Measurements from ENCODE around the gene STK17B. TPM values are rescaled to one million over a fixed set of nuclear protein-coding genes. Genes with fewer than 3 reads are reported as not detected.

Gene STK17B
- total RNA-seq, 1 experiment from 2014 or later, result 58.0 TPM

DNA sequence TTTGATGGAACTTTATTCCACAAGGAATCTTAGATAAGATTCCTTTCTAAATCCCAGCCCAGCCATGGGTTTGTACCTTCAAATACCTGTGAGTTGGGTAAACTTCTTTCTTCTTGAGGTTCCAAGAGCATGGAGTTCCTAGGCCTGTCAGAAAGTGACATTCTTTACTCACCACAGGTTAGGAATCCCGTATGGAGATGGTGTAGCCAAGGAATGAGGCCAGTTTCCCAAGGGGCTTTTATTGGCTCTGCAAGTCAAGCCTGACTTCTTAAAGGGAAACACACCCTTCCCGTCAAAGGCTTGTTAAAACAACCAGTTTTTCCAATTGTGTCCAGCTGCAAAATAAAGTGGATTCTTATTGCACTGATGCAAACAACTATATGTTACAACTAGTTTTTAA, 45.8 kb downstream of the STK17B start:
- no peak for TF ChIP-seq CTCF (IDR thresholded peaks at IDR 0.05; ENCODE audit: insufficient read depth in 1 of 2, low read depth in 1 of 2, low read length in 1 of 2, severe bottlenecking in 1 of 2, unreplicated experiment in 1 of 2)
- H3K4me1 ChIP-seq, result peaks cover 6% of the 10 kb centered on the region; the same call in 1 of the 2 replicates
- Mint-ChIP-seq H3K27me3 (ENCODE audit: insufficient read depth, unreplicated experiment) (no peaks in the 10 kb centered on the region), H3K36me3 (ENCODE audit: insufficient read depth, unreplicated experiment) (peaks cover 4% of the 10 kb centered on the region), H3K4me3 (ENCODE audit: unreplicated experiment) (no peak overlapping the region), H3K4me1 (ENCODE audit: low read depth, unreplicated experiment) (peaks cover 13% of the 10 kb centered on the region), H3K27ac (ENCODE audit: unreplicated experiment) (no peak overlapping the region), H3K9me3 (ENCODE audit: unreplicated experiment) (peaks cover 55% of the 10 kb centered on the region)
- POLR2A ChIA-PET, result no interaction called here
- intact Hi-C loops (cut with micrococcal nuclease; ENCODE audit: unreplicated experiment), result no loop called here
- CTCF ChIA-PET, result no interaction called here
- no peak overlapping the region for H3K4me3 ChIP-seq (ENCODE audit: low read depth, low read length)
- H3K36me3 ChIP-seq (ENCODE audit: control insufficient read depth, insufficient read depth, low read length), result no peaks in the 10 kb centered on the region; the same call in 1 of the 2 replicates
- no peak for DNase-seq
- no peaks in the 10 kb centered on the region for H3K27me3 ChIP-seq (replicated peaks; ENCODE audit: control insufficient read depth, insufficient read depth, low read length)
- BruUV-seq (replicated peaks), result no TSS peak
- H3K9me3 ChIP-seq, result peaks cover 21% of the 10 kb centered on the region

DNA sequence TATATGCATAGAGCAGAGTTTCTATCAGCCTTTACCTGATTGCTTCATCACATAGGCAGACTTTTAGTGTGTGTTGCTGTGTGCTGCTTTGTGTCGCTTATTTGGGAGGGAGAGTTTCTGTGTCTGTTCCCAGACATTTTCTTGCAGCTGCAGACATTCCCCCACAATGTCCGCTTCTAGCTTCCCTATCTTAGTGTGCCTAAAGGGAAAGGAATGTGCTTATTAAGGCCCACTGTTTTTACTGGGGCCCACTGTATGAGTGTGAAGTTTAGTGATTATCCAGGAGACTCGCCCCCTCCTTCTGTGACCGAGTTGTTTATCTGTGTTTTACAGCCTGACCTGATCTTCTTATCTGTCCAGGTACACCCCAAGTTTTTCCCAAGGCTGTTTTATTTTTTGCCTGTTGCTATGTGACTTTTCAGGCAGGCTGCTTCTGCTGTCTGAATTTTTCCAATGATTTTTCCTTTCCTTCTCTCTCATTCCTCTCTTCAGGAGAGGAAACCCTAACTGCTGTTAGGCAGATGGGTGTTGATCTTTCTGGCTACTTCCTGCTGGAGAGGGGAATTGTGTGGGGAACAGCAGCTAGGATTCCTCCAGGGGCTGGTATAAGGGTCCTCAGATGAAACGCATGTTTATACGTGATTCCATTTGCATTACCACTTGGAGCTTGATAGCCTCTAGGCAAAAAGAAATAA, 47.6 kb downstream of the STK17B start:
- DNase-seq, result no peak
- peaks cover 37% of the 10 kb centered on the region for H3K9me3 Mint-ChIP-seq (ENCODE audit: unreplicated experiment)

GRCh38 chr2:196119926-196120325, 51.5 kb downstream of the STK17B start:
- Mint-ChIP-seq H3K4me3 (ENCODE audit: unreplicated experiment) (no peak overlapping the region), H3K27ac (ENCODE audit: unreplicated experiment) (no peak overlapping the region), H3K36me3 (ENCODE audit: insufficient read depth, unreplicated experiment) (no peaks in the 10 kb centered on the region), H3K4me1 (ENCODE audit: low read depth, unreplicated experiment) (peaks cover 13% of the 10 kb centered on the region), H3K9me3 (ENCODE audit: unreplicated experiment) (peaks cover 23% of the 10 kb centered on the region), H3K27me3 (ENCODE audit: insufficient read depth, unreplicated experiment) (no peaks in the 10 kb centered on the region)
- H3K4me3 ChIP-seq (ENCODE audit: low read depth, low read length), result no peak overlapping the region
- no peaks in the 10 kb centered on the region for H3K27me3 ChIP-seq (replicated peaks; ENCODE audit: control insufficient read depth, insufficient read depth, low read length)
- TF ChIP-seq CTCF (IDR thresholded peaks at IDR 0.05; ENCODE audit: insufficient read depth in 1 of 2, low read depth in 1 of 2, low read length in 1 of 2, severe bottlenecking in 1 of 2, unreplicated experiment in 1 of 2), result no peak
- no peaks in the 10 kb centered on the region for H3K9me3 ChIP-seq
- ChIA-PET POLR2A (no interaction called here), CTCF (no interaction called here)
- H3K36me3 ChIP-seq (ENCODE audit: control insufficient read depth, insufficient read depth, low read length), result no peaks in the 10 kb centered on the region; the same call in 1 of the 2 replicates
- intact Hi-C loops (cut with micrococcal nuclease; ENCODE audit: unreplicated experiment), result no loop called here
- H3K4me1 ChIP-seq, result peaks cover 6% of the 10 kb centered on the region; the same call in 1 of the 2 replicates
- BruUV-seq (replicated peaks), result no TSS peak
- DNase-seq, result no peak

More for the DNA sequence above, 47.6 kb downstream of the STK17B start:
- Histone ChIP-seq H3K9me3 (0 out of 2 replicates have a peak, but pooled peaks cover 9% of the 10 kb centered on the region), H3K27me3 (replicated peaks; ENCODE audit: control insufficient read depth, insufficient read depth, low read length) (no peaks in the 10 kb centered on the region), H3K4me3 (ENCODE audit: low read depth, low read length) (no peak overlapping the region), H3K36me3 (ENCODE audit: control insufficient read depth, insufficient read depth, low read length) (no peaks in the 10 kb centered on the region; the same call in 1 of the 2 replicates), H3K4me1 (peaks cover 6% of the 10 kb centered on the region; the same call in 1 of the 2 replicates)
- ChIA-PET POLR2A (no interaction called here), CTCF (no interaction called here)
- no peaks in the 10 kb centered on the region for H3K36me3 Mint-ChIP-seq (ENCODE audit: insufficient read depth, unreplicated experiment)
- peak overlapping the region; percentile 36 for H3K27ac Mint-ChIP-seq (ENCODE audit: unreplicated experiment)
- no peak for TF ChIP-seq CTCF (IDR thresholded peaks at IDR 0.05; ENCODE audit: insufficient read depth in 1 of 2, low read depth in 1 of 2, low read length in 1 of 2, severe bottlenecking in 1 of 2, unreplicated experiment in 1 of 2)
- no peaks in the 10 kb centered on the region for H3K27me3 Mint-ChIP-seq (ENCODE audit: insufficient read depth, unreplicated experiment)
- intact Hi-C loops (cut with micrococcal nuclease; ENCODE audit: unreplicated experiment), result no loop called here
- peaks cover 13% of the 10 kb centered on the region for H3K4me1 Mint-ChIP-seq (ENCODE audit: low read depth, unreplicated experiment)
- no TSS peak for BruUV-seq (replicated peaks)
- H3K4me3 Mint-ChIP-seq (ENCODE audit: unreplicated experiment), result no peak overlapping the region
